Measurements from ENCODE around the gene SYT8. TPM values are rescaled to one million over a fixed set of nuclear protein-coding genes. Genes with fewer than 3 reads are reported as not detected.
A peak's percentile ranks its signal among the peaks of the same experiment; 100 is the strongest.

SYT8 gene
- total RNA-seq, 4 donors from 2014 or later, result not detected

DNA sequence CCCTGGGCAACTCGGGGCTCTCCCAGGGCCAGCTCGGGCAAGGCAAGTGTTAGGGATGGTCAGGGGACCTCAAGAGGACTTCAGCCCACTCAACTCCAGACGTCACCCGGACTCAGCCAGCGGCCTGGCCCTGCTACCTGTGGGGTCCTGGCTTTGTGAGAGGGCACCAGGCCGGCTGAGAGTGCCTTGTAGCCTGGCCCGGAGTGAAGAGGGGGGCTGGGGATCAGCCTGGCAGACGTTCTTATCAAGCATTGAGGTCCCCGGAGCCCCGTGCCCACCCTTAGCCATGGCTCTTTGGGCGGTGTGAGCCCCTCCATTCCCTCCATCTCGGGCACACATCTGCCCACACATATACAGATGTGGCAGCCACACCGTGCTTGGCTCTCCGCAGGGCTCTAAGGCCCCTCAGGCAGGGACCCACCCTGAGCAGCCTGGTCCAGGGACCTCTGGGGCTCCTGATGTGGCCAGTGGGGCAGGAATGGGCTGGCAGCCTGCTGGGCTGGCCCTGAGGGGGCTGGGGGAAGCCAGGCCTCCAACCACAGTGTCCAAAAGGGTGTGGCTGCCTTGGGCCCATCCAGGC, 33.4 kb downstream of the SYT8 start:
- Histone ChIP-seq H3K9me3 (no peaks in the 10 kb centered on the region), H3K27ac (peak overlapping the region; percentile 58 to 73 (median 69)), H3K4me1 (peaks cover 22 to 35% of the 10 kb centered on the region in 2 donors), H3K27me3 (peaks cover 23 to 52% (median 50%) of the 10 kb centered on the region in 3 donors), H3K4me3 (peak overlapping the region in 2 of 4 donors; percentile 21 to 37), H3K36me3 (no peaks in the 10 kb centered on the region)
- in situ Hi-C loops (cut with MboI; ENCODE audit: low sequenced_read_pairs in 4 of 4), result no loop called here
- DNase-seq (no peak), ATAC-seq (no peak)
- TF ChIP-seq, protein P1, sequence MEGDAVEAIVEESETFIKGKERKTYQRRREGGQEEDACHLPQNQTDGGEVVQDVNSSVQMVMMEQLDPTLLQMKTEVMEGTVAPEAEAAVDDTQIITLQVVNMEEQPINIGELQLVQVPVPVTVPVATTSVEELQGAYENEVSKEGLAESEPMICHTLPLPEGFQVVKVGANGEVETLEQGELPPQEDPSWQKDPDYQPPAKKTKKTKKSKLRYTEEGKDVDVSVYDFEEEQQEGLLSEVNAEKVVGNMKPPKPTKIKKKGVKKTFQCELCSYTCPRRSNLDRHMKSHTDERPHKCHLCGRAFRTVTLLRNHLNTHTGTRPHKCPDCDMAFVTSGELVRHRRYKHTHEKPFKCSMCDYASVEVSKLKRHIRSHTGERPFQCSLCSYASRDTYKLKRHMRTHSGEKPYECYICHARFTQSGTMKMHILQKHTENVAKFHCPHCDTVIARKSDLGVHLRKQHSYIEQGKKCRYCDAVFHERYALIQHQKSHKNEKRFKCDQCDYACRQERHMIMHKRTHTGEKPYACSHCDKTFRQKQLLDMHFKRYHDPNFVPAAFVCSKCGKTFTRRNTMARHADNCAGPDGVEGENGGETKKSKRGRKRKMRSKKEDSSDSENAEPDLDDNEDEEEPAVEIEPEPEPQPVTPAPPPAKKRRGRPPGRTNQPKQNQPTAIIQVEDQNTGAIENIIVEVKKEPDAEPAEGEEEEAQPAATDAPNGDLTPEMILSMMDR (IDR thresholded peaks at IDR 0.05 in 4 of 5, conservative IDR thresholded peaks at IDR 0.05 in 1 of 5), result no peak
- no peak for TF ChIP-seq POLR2A (IDR thresholded peaks at IDR 0.05)
- intact Hi-C loops (cut with DNase I; ENCODE audit: low total_unique reads), result no loop called here

DNA sequence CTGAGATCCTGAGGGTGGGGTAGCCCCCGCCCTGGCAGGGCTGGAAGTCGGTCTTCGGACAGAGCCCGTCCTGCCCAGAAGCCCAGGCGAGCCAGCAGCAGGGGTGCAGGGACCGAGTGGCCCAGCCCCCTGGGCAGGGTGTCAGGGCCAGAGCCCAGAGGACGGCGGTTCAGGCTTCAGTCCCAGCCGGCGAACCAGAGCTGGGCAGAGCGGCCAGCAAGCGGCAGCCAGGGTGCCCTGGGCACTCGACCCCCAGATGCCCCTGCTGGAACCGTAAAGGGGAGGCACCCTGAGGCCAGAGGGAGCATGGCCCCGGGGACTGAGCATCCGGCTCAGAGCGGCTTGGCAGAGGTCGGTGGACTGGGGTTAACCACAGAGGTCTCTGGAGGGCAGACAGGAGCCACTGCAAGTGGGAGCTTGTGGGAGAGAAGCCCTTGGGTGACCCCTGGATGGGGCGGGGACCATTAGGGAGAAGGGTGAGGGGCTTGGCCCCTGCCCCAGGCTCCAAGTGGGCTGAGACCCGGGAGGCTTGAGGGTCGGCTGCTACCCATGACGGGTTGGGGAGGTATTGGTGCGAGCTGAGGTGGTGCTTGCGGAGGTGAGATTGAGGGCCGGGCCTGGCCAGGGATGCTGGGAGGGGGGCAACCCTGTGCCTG, 34.0 kb downstream of the SYT8 start:
- peak overlapping the region; percentile 58 to 73 (median 69) for H3K27ac ChIP-seq
- H3K9me3 ChIP-seq, result no peaks in the 10 kb centered on the region
- H3K4me3 ChIP-seq, result peak overlapping the region; percentile 21 to 37 (median 32)
- ATAC-seq (no peak), DNase-seq (no peak)
- peaks cover 16 to 29% of the 10 kb centered on the region in 2 donors for H3K4me1 ChIP-seq
- intact Hi-C loops (cut with DNase I; ENCODE audit: low total_unique reads) (no loop called here), in situ Hi-C loops (cut with MboI; ENCODE audit: low sequenced_read_pairs in 4 of 4) (no loop called here)
- H3K27me3 ChIP-seq, result peaks cover 23 to 52% (median 50%) of the 10 kb centered on the region in 3 donors
- H3K36me3 ChIP-seq, result no peaks in the 10 kb centered on the region
- TF ChIP-seq, protein P1 (IDR thresholded peaks at IDR 0.05 in 4 of 5, conservative IDR thresholded peaks at IDR 0.05 in 1 of 5), result no peak
- TF ChIP-seq POLR2A (IDR thresholded peaks at IDR 0.05), result no peak

DNA sequence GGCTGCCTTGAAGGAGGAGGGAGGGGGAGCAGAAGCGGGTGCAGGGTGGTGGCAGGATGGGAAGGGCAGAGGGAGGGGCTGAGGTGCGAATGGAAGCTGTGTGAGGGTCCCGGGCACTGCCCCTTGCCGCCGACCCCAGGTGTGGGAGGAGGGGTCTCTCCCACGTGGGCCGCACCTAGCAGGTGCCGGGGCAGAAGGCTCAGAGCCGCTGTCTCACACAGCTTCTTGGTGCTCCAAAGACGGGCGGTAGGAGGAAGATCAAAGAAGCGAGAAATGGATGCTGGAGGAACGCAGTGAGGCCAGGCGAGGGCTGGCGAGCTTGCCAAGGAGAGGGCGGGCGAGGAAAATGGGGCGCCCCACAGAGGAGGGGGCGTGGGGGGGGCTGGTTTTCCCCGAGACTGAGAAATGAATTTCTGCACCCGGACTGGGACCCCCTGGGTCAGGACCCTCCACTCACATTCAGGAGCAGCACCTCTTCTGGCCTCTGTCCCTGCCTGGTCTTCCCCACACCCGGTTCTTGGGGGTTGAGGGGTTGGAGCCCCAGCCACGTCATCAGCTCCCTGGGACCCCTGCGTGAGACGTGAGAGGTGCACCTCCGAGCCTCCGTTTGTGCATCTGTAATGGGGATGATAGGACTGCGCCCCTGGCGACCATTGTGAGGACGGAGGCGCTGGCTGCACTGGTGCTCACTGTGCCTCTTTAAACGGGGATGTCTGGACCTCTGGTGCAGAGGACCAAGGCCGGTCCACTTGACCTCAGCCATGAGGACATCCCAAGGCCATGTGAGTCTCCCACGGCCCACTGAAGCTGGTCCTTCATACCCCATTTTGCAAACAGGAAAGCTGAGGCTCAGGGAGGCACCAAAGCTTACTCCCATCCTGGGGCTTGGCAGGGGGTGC, 34.9 kb downstream of the SYT8 start:
- DNase-seq (no peak), ATAC-seq (peak in 1 of 2 donors; percentile 48)
- TF ChIP-seq, protein P1 (IDR thresholded peaks at IDR 0.05 in 4 of 5, conservative IDR thresholded peaks at IDR 0.05 in 1 of 5), result peak in 1 of 5 experiments; percentile 28
- no peak for TF ChIP-seq POLR2A (IDR thresholded peaks at IDR 0.05)
- H3K36me3 ChIP-seq, result no peaks in the 10 kb centered on the region
- H3K4me1 ChIP-seq, result peaks cover 7 to 20% of the 10 kb centered on the region in 2 donors
- intact Hi-C loops (cut with DNase I; ENCODE audit: low total_unique reads) (no loop called here), in situ Hi-C loops (cut with MboI; ENCODE audit: low sequenced_read_pairs in 4 of 4) (no loop called here)
- peaks cover 26 to 57% (median 51%) of the 10 kb centered on the region in 3 donors for H3K27me3 ChIP-seq
- no peaks in the 10 kb centered on the region for H3K9me3 ChIP-seq
- H3K4me3 ChIP-seq, result peak overlapping the region; percentile 21 to 37 (median 28)
- peak overlapping the region; percentile 58 to 73 (median 69) for H3K27ac ChIP-seq

DNA sequence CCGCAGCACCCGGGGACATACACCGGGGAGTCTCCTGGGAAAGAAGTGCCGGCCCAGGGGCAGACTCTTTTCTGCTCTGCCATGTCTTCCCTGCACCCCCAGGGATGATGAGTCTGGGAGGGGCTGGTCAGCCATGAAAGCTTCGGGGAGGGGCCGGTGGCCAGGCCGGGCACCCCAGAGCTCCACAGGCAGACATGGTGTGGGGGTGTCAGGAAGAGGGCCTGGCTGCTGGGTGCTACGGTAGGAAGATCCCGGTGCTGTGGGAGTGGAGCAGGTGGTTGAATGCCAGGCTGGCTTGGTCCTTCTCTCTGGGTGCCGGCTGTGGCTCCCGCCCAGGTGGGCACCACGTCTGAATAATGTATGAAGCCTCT, 35.5 kb downstream of the SYT8 start:
- Histone ChIP-seq H3K36me3 (no peaks in the 10 kb centered on the region), H3K27ac (peak overlapping the region; percentile 58 to 73 (median 69)), H3K27me3 (peaks cover 31 to 64% (median 58%) of the 10 kb centered on the region in 3 donors), H3K4me3 (peak overlapping the region in 3 of 4 donors; percentile 21 to 37 (median 36)), H3K9me3 (no peaks in the 10 kb centered on the region), H3K4me1 (peaks cover 5 to 16% of the 10 kb centered on the region in 2 donors)
- TF ChIP-seq POLR2A (IDR thresholded peaks at IDR 0.05), result no peak
- TF ChIP-seq, protein P1 (IDR thresholded peaks at IDR 0.05 in 4 of 5, conservative IDR thresholded peaks at IDR 0.05 in 1 of 5), result no peak
- ATAC-seq (peak in 1 of 2 donors; percentile 6), DNase-seq (no peak)
- in situ Hi-C loops (cut with MboI; ENCODE audit: low sequenced_read_pairs in 4 of 4), result no loop called here
- intact Hi-C loops (cut with DNase I; ENCODE audit: low total_unique reads), result no loop called here

Measured in gastrocnemius medialis (tissue), 4 donors.